ENCODE results near the gene LYZL4.

The LYZL4 gene

GRCh38 chr3:42410370-42411131 lies at the start of gene LYZL4:
Gene LYZL4 (minus strand): TSS chr3:42410610. CDS start chr3:42407251, 3,359 bp downstream.
- no peak for DNase-seq (ENCODE audit: low read depth)

GRCh38 chr3:42459151-42459550 lies 48.7 kb upstream of the LYZL4 start:
- DNase-seq (ENCODE audit: low read depth) = no peak

- no peak for DNase-seq (ENCODE audit: low read depth)
These were observed 45.8 kb upstream of the LYZL4 start for GRCh38 chr3:42456211-42456610.

GRCh38 chr3:42451546-42452230 lies 41.3 kb upstream of the LYZL4 start:
- DNase-seq (ENCODE audit: low read depth) = no peak

GRCh38 chr3:42451116-42451515 lies 40.7 kb upstream of the LYZL4 start:
- DNase-seq (ENCODE audit: low read depth) = no peak

- no peak for DNase-seq (ENCODE audit: low read depth)
These were observed 40.2 kb upstream of the LYZL4 start for GRCh38 chr3:42450567-42450966.

- no peak for DNase-seq (ENCODE audit: low read depth)
These were observed 37.1 kb upstream of the LYZL4 start for GRCh38 chr3:42447481-42447880.

GRCh38 chr3:42446111-42447050 lies 36.0 kb upstream of the LYZL4 start:
- no peak for DNase-seq (ENCODE audit: low read depth)

GRCh38 chr3:42443819-42444436 lies 33.5 kb upstream of the LYZL4 start:
- peak; percentile 67 for DNase-seq (ENCODE audit: low read depth)

- DNase-seq (ENCODE audit: low read depth) = no peak
These were observed 32.9 kb upstream of the LYZL4 start for GRCh38 chr3:42443292-42443691.

- DNase-seq (ENCODE audit: low read depth) = no peak
These were observed 32.2 kb upstream of the LYZL4 start for GRCh38 chr3:42442640-42443039.

- DNase-seq (ENCODE audit: low read depth) = no peak
These were observed 31.4 kb upstream of the LYZL4 start for GRCh38 chr3:42441791-42442190.

- no peak for DNase-seq (ENCODE audit: low read depth)
These were observed 30.5 kb upstream of the LYZL4 start for GRCh38 chr3:42440924-42441323.

GRCh38 chr3:42439261-42440115 lies 29.1 kb upstream of the LYZL4 start:
- DNase-seq (ENCODE audit: low read depth) = no peak

GRCh38 chr3:42438758-42439157 lies 28.3 kb upstream of the LYZL4 start:
- no peak for DNase-seq (ENCODE audit: low read depth)

GRCh38 chr3:42438193-42438592 lies 27.8 kb upstream of the LYZL4 start:
- no peak for DNase-seq (ENCODE audit: low read depth)

- no peak for DNase-seq (ENCODE audit: low read depth)
These were observed 24.5 kb upstream of the LYZL4 start for GRCh38 chr3:42434777-42435380.

- DNase-seq (ENCODE audit: low read depth) = no peak
These were observed 22.1 kb upstream of the LYZL4 start for GRCh38 chr3:42432485-42432884.

GRCh38 chr3:42430781-42431532 lies 20.5 kb upstream of the LYZL4 start:
- no peak for DNase-seq (ENCODE audit: low read depth)

GRCh38 chr3:42428830-42429229 lies 18.4 kb upstream of the LYZL4 start:
- no peak for DNase-seq (ENCODE audit: low read depth)
